Measurements from ENCODE around the gene ELK1.
"Not testable (repeated sequence)": the region's sequence is repeated elsewhere in the genome, so short reads cannot be mapped to it uniquely, and the experiment has no call there.

The ELK1 gene

GRCh38 chrX:47613082-47613481 lies 37.3 kb downstream of the ELK1 start:
- in situ Hi-C loops (cut with HindIII; ENCODE audit: low sequenced_read_pairs), result no loop called here

- in situ Hi-C loops (cut with HindIII; ENCODE audit: low sequenced_read_pairs), result no loop called here
Observed at GRCh38 chrX:47612418-47612817, 37.9 kb downstream of the ELK1 start.

- in situ Hi-C loops (cut with HindIII; ENCODE audit: low sequenced_read_pairs), result no loop called here
Observed at GRCh38 chrX:47611926-47612325, 38.4 kb downstream of the ELK1 start.

- in situ Hi-C loops (cut with HindIII; ENCODE audit: low sequenced_read_pairs), result no loop called here
Observed at GRCh38 chrX:47611489-47611888, 38.9 kb downstream of the ELK1 start.

- in situ Hi-C loops (cut with HindIII; ENCODE audit: low sequenced_read_pairs), result no loop called here
Observed at GRCh38 chrX:47610511-47610910, 39.9 kb downstream of the ELK1 start.

GRCh38 chrX:47608130-47608810 lies 42.1 kb downstream of the ELK1 start:
- in situ Hi-C loops (cut with HindIII; ENCODE audit: low sequenced_read_pairs), result no loop called here

- in situ Hi-C loops (cut with HindIII; ENCODE audit: low sequenced_read_pairs), result no loop called here
Observed at GRCh38 chrX:47607091-47607490, 43.3 kb downstream of the ELK1 start.

GRCh38 chrX:47605024-47605423 lies 45.3 kb downstream of the ELK1 start:
- in situ Hi-C loops (cut with HindIII; ENCODE audit: low sequenced_read_pairs), result no loop called here

GRCh38 chrX:47603125-47603524 lies 47.2 kb downstream of the ELK1 start:
- in situ Hi-C loops (cut with HindIII; ENCODE audit: low sequenced_read_pairs), result not testable (repeated sequence)

- in situ Hi-C loops (cut with HindIII; ENCODE audit: low sequenced_read_pairs), result no loop called here
Observed at GRCh38 chrX:47597222-47597621, 53.1 kb downstream of the ELK1 start.

GRCh38 chrX:47596256-47596655 lies 54.1 kb downstream of the ELK1 start:
- in situ Hi-C loops (cut with HindIII; ENCODE audit: low sequenced_read_pairs), result no loop called here

GRCh38 chrX:47595716-47596251 lies 54.6 kb downstream of the ELK1 start:
- in situ Hi-C loops (cut with HindIII; ENCODE audit: low sequenced_read_pairs), result no loop called here

- in situ Hi-C loops (cut with HindIII; ENCODE audit: low sequenced_read_pairs), result no loop called here
Observed at GRCh38 chrX:47593522-47593921, 56.8 kb downstream of the ELK1 start.

- in situ Hi-C loops (cut with HindIII; ENCODE audit: low sequenced_read_pairs), result no loop called here
Observed at GRCh38 chrX:47590984-47591383, 59.4 kb downstream of the ELK1 start.

GRCh38 chrX:47587906-47588735 lies 62.2 kb downstream of the ELK1 start:
- in situ Hi-C loops (cut with HindIII; ENCODE audit: low sequenced_read_pairs), result no loop called here

- in situ Hi-C loops (cut with HindIII; ENCODE audit: low sequenced_read_pairs), result no loop called here
Observed at GRCh38 chrX:47587091-47587891, 63.1 kb downstream of the ELK1 start.

- in situ Hi-C loops (cut with HindIII; ENCODE audit: low sequenced_read_pairs), result no loop called here
Observed at GRCh38 chrX:47586043-47586787, 64.1 kb downstream of the ELK1 start.
